CD4-positive, alpha-beta memory T cell (primary cell): Measurements from ENCODE around the gene IL5RA. TPM values are rescaled to one million over a fixed set of nuclear protein-coding genes. Genes with fewer than 3 reads are reported as not detected.
A peak's percentile ranks its signal among the peaks of the same experiment; 100 is the strongest.

ENCODE experiments used
- CTCF ChIA-PET: fragments of 350-600 bp; sonication (Branson Sonifier 250); formaldehyde crosslinking; loops from one replicate; lab custom pipeline; 2021; ENCODE audit warnings: inconsistent platforms; ENCODE audit not compliant: partially characterized antibody; lab: Charles Lee
- POLR2A ChIA-PET: fragments of 350-600 bp; sonication (Branson Sonifier 250); formaldehyde crosslinking; loops from one replicate; lab custom pipeline; 2021; ENCODE audit not compliant: partially characterized antibody; lab: Charles Lee
- DNase-seq, 5 donors: peaks; one replicate each; pipeline versions ENCODE4 v3.0.0 to v3.0.0-alpha.2; 2020 to 2022; ENCODE audit warnings: mixed read lengths in 1 of 5
- H3K27ac ChIP-seq: one replicate; pipeline ENCODE4 v1.7.0; 2013; ENCODE audit warnings: low read depth, low read length
- H3K27me3 ChIP-seq: 2 replicates; pipeline ENCODE4 v1.7.0; 2013; ENCODE audit warnings: mild to moderate bottlenecking, low read length, moderate library complexity; ENCODE audit not compliant: insufficient read depth
- H3K36me3 ChIP-seq: 2 replicates; pipeline ENCODE4 v1.7.0; 2013; ENCODE audit warnings: mild to moderate bottlenecking, low read length, moderate library complexity; ENCODE audit not compliant: insufficient read depth
- H3K4me1 ChIP-seq: 2 replicates; pipeline ENCODE4 v1.7.0; 2013; ENCODE audit warnings: mild to moderate bottlenecking, low read length, moderate library complexity; ENCODE audit not compliant: insufficient read depth
- H3K4me3 ChIP-seq, 2 donors: one replicate each; pipeline ENCODE4 v1.7.0; 2013; ENCODE audit warnings: low read length in 2 of 2, mild to moderate bottlenecking in 1 of 2
- H3K9me3 ChIP-seq, 2 donors: one replicate each; pipeline ENCODE4 v1.7.0; 2013; ENCODE audit warnings: low read length in 2 of 2, control low read depth in 1 of 2; ENCODE audit not compliant: control insufficient read depth in 1 of 2
- H3K27ac Mint-ChIP-seq, 7 donors: one replicate each; pipeline ENCODE4 v1.8.0; 2020 to 2021; ENCODE audit warnings: mixed read lengths in 7 of 7, mild to moderate bottlenecking in 6 of 7, inconsistent platforms in 3 of 7, moderate library complexity in 3 of 7
- H3K27me3 Mint-ChIP-seq, 2 donors: one replicate each; pipeline ENCODE4 v1.8.0; 2020 to 2021; ENCODE audit warnings: mixed read lengths in 2 of 2
- H3K36me3 Mint-ChIP-seq, 2 donors: one replicate each; pipeline ENCODE4 v1.8.0; 2020 to 2021; ENCODE audit warnings: mixed read lengths in 2 of 2, inconsistent platforms in 1 of 2, mild to moderate bottlenecking in 1 of 2
- H3K4me1 Mint-ChIP-seq, 4 donors: one replicate each; pipeline ENCODE4 v1.8.0; 2020 to 2021; ENCODE audit warnings: mixed read lengths in 4 of 4, mild to moderate bottlenecking in 1 of 4
- H3K4me3 Mint-ChIP-seq, 8 donors: one replicate each; pipeline ENCODE4 v1.8.0; 2020 to 2021; ENCODE audit warnings: mixed read lengths in 8 of 8, mild to moderate bottlenecking in 7 of 8, moderate library complexity in 6 of 8, inconsistent platforms in 3 of 8
- H3K9me3 Mint-ChIP-seq, 8 donors: one replicate each; pipeline ENCODE4 v1.8.0; 2020 to 2021; ENCODE audit warnings: mixed read lengths in 8 of 8, mild to moderate bottlenecking in 5 of 8, inconsistent platforms in 3 of 8, moderate library complexity in 1 of 8
- intact Hi-C: fragments of 100-400 bp; cut with micrococcal nuclease; formaldehyde crosslinking; loops from one replicate; pipeline ENCODE4 v1.15.1; 2023
- polyA plus RNA-seq, 2 donors: library from polyadenylated mRNA; unstranded; fragments of 300-500 nt; fragmentation: Illumina TruSeq; gene quantifications; one replicate each; pipeline ENCODE4 v1.2.3, GENCODE V29; 2021
- total RNA-seq, 2 experiments: library from RNA; stranded (reverse); gene quantifications; one replicate each; pipeline ENCODE4 v1.2.3, GENCODE V29; 2021

Gene IL5RA
- total and polyA plus RNA-seq, 4 experiments from 2014 or later = 0.12 to 1.1 (median 0.46) TPM

DNA sequence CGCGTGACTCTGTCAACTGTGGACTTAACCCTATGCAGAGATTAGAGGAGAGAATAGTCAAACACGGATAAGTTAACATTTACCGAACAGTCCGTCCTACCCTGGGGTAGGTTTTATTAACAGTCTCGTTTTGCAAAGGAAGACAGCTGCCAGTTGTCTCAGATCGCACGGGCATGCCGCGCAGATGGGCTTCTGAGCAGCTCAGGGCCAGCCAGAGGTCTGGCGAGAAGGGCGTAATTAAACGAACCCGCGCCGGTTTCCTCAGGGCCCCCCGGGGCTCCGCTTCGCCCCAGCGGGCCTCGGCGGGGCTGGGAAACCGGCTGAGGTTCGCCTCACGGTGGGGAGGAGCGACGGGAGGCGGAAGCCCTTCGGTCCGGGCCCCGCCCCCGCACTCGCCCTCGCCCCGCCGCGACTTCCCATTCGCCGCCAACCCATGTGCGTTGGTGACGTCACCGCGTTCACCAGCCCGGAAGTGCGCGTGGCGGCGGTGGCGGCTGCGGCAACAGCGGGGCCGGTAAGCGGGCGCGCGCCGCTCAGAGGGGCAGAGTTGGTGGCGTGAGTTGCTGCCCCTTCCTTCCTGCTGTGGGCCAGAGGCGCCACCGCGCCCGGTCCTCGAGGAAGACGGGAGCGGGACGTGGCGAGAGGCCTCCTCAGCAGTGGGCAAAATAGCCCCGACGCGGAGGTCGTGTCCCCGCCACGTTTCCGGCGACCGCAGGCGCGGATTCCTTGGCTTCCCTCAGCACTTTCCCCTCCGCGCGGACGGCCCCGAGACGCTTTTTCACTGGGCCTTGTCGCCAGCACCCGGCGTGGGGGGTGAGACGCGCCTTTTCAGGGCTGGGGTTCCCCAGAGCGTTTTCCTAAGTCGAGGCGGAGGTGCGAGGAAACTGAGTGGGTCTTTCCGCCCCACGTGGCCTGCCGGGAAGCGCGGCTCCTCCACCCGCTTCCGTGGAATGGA, 16.6 kb upstream of the IL5RA start, which contains the start of gene TRNT1:
TSS of gene TRNT1 (plus strand) at position 464 of the 955 bp plus-strand sequence. CDS start 2,101 bp downstream, outside the sequence.
- Mint-ChIP-seq H3K27ac (peak within 1 kb of the TSS; percentile 98 to 100 (median 99)), H3K4me3 (peak within 1 kb of the TSS; percentile 95 to 98 (median 96)), H3K4me1 (peaks cover 21 to 50% (median 40%) of the 10 kb centered on the region in 4 donors), H3K27me3 (no peaks in the 10 kb centered on the region), H3K9me3 (peaks cover 0 to 2% (median 0%) of the 10 kb centered on the region in 8 donors), H3K36me3 (peaks cover 4 to 40% of the 10 kb centered on the region in 2 donors)
- Histone ChIP-seq H3K9me3 (no peaks in the 10 kb centered on the region), H3K4me3 (peak within 1 kb of the TSS; percentile 80 to 89), H3K27me3 (no peaks in the 10 kb centered on the region), H3K27ac (peak within 1 kb of the TSS; percentile 93), H3K4me1 (peaks cover 37% of the 10 kb centered on the region), H3K36me3 (peaks cover 15% of the 10 kb centered on the region)
- POLR2A ChIA-PET = interaction anchor here (0.8 to 2.4 kb wide), 7 partner anchors 9 to 65 kb away, joined by 3 to 9 read pairs (median 3); partner anchors contain the start of gene CRBN
- CTCF ChIA-PET = interaction anchor here (0.8 to 1.2 kb wide), 2 partner anchors 21 to 45 kb away, joined by 3 read pairs; no protein-coding TSS in a partner anchor
- DNase-seq = peak; percentile 94 to 96 (median 95)
- intact Hi-C loops = loop anchor here (1.0 to 5.0 kb wide), 3 partner anchors 53 to 1366 kb away; partner anchors contain the start of genes CRBN, ITPR1 and SETMAR

DNA sequence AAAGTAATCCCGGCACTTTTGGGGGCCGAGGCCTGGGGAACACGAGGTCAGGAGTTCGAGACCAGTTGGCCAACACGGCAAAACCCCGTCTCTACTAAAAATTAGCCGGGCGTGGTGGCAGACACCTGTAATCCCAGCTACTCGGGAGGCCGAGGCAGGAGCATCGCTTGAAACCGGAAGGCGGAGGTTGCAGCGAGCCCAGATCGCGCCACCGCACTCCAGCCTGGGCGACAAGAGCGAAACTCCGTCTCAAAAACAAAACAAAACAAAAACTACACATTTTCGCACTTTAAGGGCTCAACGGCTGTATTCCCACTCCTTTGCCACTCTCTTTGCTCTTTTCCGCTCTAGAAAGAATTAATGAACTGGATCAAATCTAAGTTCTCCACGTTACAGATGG, 15.8 kb upstream of the IL5RA start:
- Histone ChIP-seq H3K27me3 (no peaks in the 10 kb centered on the region), H3K9me3 (no peaks in the 10 kb centered on the region), H3K27ac (peak overlapping the region; percentile 93), H3K36me3 (peaks cover 15% of the 10 kb centered on the region), H3K4me1 (peaks cover 37% of the 10 kb centered on the region), H3K4me3 (peak overlapping the region; percentile 64 to 89)
- H3K36me3 Mint-ChIP-seq = peaks cover 4 to 36% of the 10 kb centered on the region in 2 donors
- peak in 2 of 5 donors; percentile 10 to 36 for DNase-seq
- no peaks in the 10 kb centered on the region for H3K27me3 Mint-ChIP-seq
- ChIA-PET POLR2A (interaction anchor here (0.8 to 2.4 kb wide), 5 partner anchors 10 to 66 kb away, joined by 3 to 9 read pairs (median 6); partner anchors contain the start of gene CRBN), CTCF (interaction anchor here (0.8 kb wide), 1 partner anchor 20 kb away, joined by 3 read pairs; no protein-coding TSS in a partner anchor)
- peaks cover 21 to 50% (median 40%) of the 10 kb centered on the region in 4 donors for H3K4me1 Mint-ChIP-seq
- intact Hi-C loops = loop anchor here (1.0 to 5.0 kb wide), 3 partner anchors 53 to 1366 kb away; partner anchors contain the start of genes CRBN, ITPR1 and SETMAR
- H3K4me3 Mint-ChIP-seq = peak overlapping the region; percentile 89 to 98 (median 96)
- peaks cover 0 to 2% (median 0%) of the 10 kb centered on the region in 8 donors for H3K9me3 Mint-ChIP-seq
- H3K27ac Mint-ChIP-seq = peak overlapping the region; percentile 98 to 100 (median 99)

DNA sequence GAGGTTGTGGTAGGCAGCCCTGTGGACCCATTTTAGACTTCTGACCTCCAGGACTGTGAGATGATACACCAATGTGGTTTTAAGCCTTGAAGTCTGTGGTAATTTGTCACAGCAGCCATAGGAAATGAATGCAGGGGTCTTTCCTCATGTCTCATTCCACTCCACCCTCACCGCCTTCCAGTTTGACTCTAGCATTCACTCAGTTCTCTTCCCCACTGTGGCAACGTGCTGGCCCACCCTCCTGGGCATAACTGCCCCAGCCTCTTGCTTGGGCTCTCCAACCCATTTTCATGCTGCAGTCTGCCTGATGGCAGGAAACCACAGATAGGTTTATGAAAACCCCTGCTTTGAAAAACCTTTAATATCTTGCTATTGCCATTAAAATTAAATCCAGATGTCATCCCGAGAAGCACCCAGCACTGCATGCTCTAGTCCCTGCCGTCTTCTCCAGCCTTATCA, 9.2 kb upstream of the IL5RA start:
- no peaks in the 10 kb centered on the region for H3K36me3 Mint-ChIP-seq
- ChIA-PET POLR2A (no interaction called here), CTCF (no interaction called here)
- intact Hi-C loops = no loop called here
- no peak for DNase-seq
- H3K4me1 ChIP-seq = no peaks in the 10 kb centered on the region
- H3K27ac Mint-ChIP-seq = peak overlapping the region in 3 of 7 donors; percentile 54 to 77 (median 77)
- peaks cover 0 to 6% (median 4%) of the 10 kb centered on the region in 4 donors for H3K4me1 Mint-ChIP-seq
- H3K36me3 ChIP-seq = no peaks in the 10 kb centered on the region
- H3K27me3 ChIP-seq = no peaks in the 10 kb centered on the region
- peaks cover 0 to 1% of the 10 kb centered on the region in 2 donors for H3K27me3 Mint-ChIP-seq
- no peaks in the 10 kb centered on the region for H3K9me3 ChIP-seq
- no peaks in the 10 kb centered on the region for H3K9me3 Mint-ChIP-seq
- H3K4me3 Mint-ChIP-seq = peak overlapping the region in 1 of 8 donors; percentile 66
- no peak overlapping the region for H3K27ac ChIP-seq
- no peak overlapping the region for H3K4me3 ChIP-seq

DNA sequence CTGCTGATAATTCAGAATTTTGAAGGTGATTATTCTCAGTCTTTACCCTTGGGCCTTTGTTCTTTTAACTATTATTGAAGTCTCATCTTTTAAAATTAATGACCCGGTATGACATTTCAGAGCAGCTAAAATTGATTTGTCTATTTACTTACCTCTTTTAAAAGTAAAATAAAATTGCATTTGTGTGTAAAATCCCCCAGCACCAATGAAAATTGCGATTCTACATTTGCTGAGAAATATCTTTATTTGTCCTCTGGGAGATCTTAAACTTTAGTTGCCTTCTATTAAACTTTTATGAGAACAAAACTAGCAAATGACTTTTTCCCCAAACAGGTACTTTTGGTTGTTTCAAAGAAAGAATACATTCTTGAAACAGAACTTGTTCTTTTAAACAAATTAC, 7.5 kb upstream of the IL5RA start:
- H3K27me3 ChIP-seq = no peaks in the 10 kb centered on the region
- ChIA-PET CTCF (no interaction called here), POLR2A (no interaction called here)
- no peaks in the 10 kb centered on the region for H3K36me3 ChIP-seq
- DNase-seq = no peak
- no peaks in the 10 kb centered on the region for H3K9me3 ChIP-seq
- Mint-ChIP-seq H3K36me3 (no peaks in the 10 kb centered on the region), H3K27me3 (peaks cover 0 to 3% of the 10 kb centered on the region in 2 donors), H3K4me1 (peaks cover 0 to 6% (median 4%) of the 10 kb centered on the region in 4 donors), H3K27ac (no peak overlapping the region), H3K9me3 (no peaks in the 10 kb centered on the region), H3K4me3 (no peak overlapping the region)
- no peak overlapping the region for H3K4me3 ChIP-seq
- intact Hi-C loops = no loop called here
- no peak overlapping the region for H3K27ac ChIP-seq
- H3K4me1 ChIP-seq = no peaks in the 10 kb centered on the region

DNA sequence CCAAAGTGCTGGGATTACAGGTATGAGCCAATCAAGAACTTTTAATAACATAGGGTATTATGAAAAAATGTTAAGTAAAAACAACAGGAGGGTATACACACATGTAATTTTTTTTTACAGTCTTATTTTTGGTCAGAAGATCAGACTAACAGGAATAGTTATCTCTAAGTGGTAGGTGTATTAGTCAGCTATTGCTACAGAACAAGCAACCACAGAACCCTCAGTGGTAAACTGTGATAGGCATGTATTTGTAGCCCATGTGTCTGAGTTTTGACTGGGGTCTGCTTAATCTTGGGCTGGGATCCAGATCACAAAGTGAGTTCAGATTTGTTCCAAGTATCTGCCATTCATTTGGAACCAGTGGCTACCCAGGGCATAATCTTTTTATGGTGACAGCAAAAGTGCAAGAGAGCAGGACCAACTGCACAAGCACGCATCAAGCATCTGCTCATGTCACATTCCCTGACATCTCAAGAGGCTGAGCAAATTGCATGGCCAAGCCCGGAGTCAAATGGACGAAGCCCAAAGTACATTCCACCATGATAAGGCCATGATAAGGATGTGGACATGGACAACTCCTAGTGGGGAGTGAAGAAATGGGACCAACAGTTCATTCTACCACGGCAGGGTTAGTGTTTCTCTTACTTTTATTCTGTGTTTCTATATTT, 3.0 kb upstream of the IL5RA start:
- peaks cover 0 to 3% (median 0%) of the 10 kb centered on the region in 8 donors for H3K9me3 Mint-ChIP-seq
- H3K4me1 Mint-ChIP-seq = peaks cover 16 to 31% (median 23%) of the 10 kb centered on the region in 4 donors
- H3K27ac ChIP-seq = no peak overlapping the region
- DNase-seq = no peak
- intact Hi-C loops = no loop called here
- no peaks in the 10 kb centered on the region for H3K36me3 ChIP-seq
- H3K27me3 ChIP-seq = no peaks in the 10 kb centered on the region
- H3K27me3 Mint-ChIP-seq = peaks cover 0 to 3% of the 10 kb centered on the region in 2 donors
- no peak overlapping the region for H3K4me3 Mint-ChIP-seq
- CTCF ChIA-PET = no interaction called here
- POLR2A ChIA-PET = no interaction called here
- peaks cover 14% of the 10 kb centered on the region for H3K4me1 ChIP-seq
- H3K36me3 Mint-ChIP-seq = no peaks in the 10 kb centered on the region
- H3K27ac Mint-ChIP-seq = no peak overlapping the region
- H3K9me3 ChIP-seq = no peaks in the 10 kb centered on the region
- H3K4me3 ChIP-seq = no peak overlapping the region

DNA sequence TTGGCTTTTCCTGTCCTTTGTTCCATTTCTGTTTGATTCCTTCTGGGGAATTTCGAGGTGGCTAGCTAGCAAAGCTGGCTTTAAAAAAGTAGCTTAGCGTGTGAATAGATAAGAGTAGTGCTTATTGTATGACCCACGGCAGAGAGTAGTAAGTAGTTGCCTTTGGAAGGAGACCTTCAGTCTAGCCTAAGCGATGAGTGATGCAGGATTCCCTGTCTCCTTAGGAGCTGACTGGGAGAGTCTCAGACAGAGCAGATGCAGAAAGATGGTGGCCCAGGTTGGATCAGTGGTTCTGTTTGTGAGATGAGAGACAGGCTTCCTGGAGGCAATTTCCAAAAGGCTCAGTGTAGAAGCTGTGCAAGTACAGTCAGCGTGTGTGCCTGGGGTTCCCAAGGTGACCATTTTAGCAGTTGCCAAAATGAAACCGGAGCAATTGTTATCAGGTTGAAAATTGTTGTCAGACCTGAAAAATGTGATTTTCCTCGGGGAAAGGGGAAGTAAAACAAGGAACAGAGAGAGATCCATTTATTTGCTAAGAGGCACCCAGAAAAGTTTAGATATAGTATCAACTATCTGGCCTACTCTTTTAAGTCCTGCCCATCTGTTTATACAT, 681 bp upstream of the IL5RA start:
- no peak for DNase-seq
- POLR2A ChIA-PET = no interaction called here
- intact Hi-C loops = no loop called here
- Histone ChIP-seq H3K9me3 (no peaks in the 10 kb centered on the region), H3K4me3 (no peak overlapping the region), H3K27me3 (no peaks in the 10 kb centered on the region), H3K27ac (peak overlapping the region; percentile 54), H3K4me1 (peaks cover 14% of the 10 kb centered on the region), H3K36me3 (no peaks in the 10 kb centered on the region)
- peaks cover 0 to 3% (median 0%) of the 10 kb centered on the region in 8 donors for H3K9me3 Mint-ChIP-seq
- H3K27ac Mint-ChIP-seq = peak overlapping the region; percentile 92 to 97 (median 95)
- peaks cover 0 to under 1% of the 10 kb centered on the region in 2 donors for H3K36me3 Mint-ChIP-seq
- peaks cover 16 to 32% (median 25%) of the 10 kb centered on the region in 4 donors for H3K4me1 Mint-ChIP-seq
- CTCF ChIA-PET = interaction anchor here (1.3 kb wide), 1 partner anchor 43 kb away, joined by 3 read pairs; no protein-coding TSS in a partner anchor
- H3K4me3 Mint-ChIP-seq = peak overlapping the region in 4 of 8 donors; percentile 71 to 78 (median 73)
- peaks cover 0 to 3% of the 10 kb centered on the region in 2 donors for H3K27me3 Mint-ChIP-seq
